ENCODE results near the gene USP11.

Gene USP11

GRCh38 chrX:47240619-47241018, 7.8 kb downstream of the USP11 start:
- H3K27me3 ChIP-seq (ENCODE audit: insufficient read depth, low read depth, severe bottlenecking) = no peaks in the 10 kb centered on the region
- H3K27ac ChIP-seq = no peak overlapping the region
- TF ChIP-seq CTCF (IDR thresholded peaks at IDR 0.05; ENCODE audit: low read depth, low read length) = no peak
- no peaks in the 10 kb centered on the region for H3K9me3 ChIP-seq (ENCODE audit: severe bottlenecking)
- no peak for DNase-seq
- H3K36me3 ChIP-seq = peaks cover 27% of the 10 kb centered on the region
- no peak overlapping the region for H3K4me3 ChIP-seq (ENCODE audit: low read depth, low read length)

GRCh38 chrX:47241201-47242011, 8.6 kb downstream of the USP11 start:
- no peak for TF ChIP-seq CTCF (IDR thresholded peaks at IDR 0.05; ENCODE audit: low read depth, low read length)
- Histone ChIP-seq H3K27ac (no peak overlapping the region), H3K9me3 (ENCODE audit: severe bottlenecking) (no peaks in the 10 kb centered on the region), H3K27me3 (ENCODE audit: insufficient read depth, low read depth, severe bottlenecking) (no peaks in the 10 kb centered on the region), H3K36me3 (peaks cover 33% of the 10 kb centered on the region), H3K4me3 (ENCODE audit: low read depth, low read length) (no peak overlapping the region)
- DNase-seq = no peak

GRCh38 chrX:47242321-47242720, 9.5 kb downstream of the USP11 start:
- Histone ChIP-seq H3K27me3 (ENCODE audit: insufficient read depth, low read depth, severe bottlenecking) (no peaks in the 10 kb centered on the region), H3K9me3 (ENCODE audit: severe bottlenecking) (no peaks in the 10 kb centered on the region), H3K27ac (no peak overlapping the region), H3K4me3 (ENCODE audit: low read depth, low read length) (no peak overlapping the region), H3K36me3 (peaks cover 36% of the 10 kb centered on the region)
- TF ChIP-seq CTCF (IDR thresholded peaks at IDR 0.05; ENCODE audit: low read depth, low read length) = no peak
- no peak for DNase-seq

- no peaks in the 10 kb centered on the region for H3K27me3 ChIP-seq (ENCODE audit: insufficient read depth, low read depth, severe bottlenecking)
- H3K36me3 ChIP-seq = peaks cover 36% of the 10 kb centered on the region
- H3K4me3 ChIP-seq (ENCODE audit: low read depth, low read length) = no peak overlapping the region
- DNase-seq = no peak
- H3K9me3 ChIP-seq (ENCODE audit: severe bottlenecking) = no peaks in the 10 kb centered on the region
- no peak for TF ChIP-seq CTCF (IDR thresholded peaks at IDR 0.05; ENCODE audit: low read depth, low read length)
- H3K27ac ChIP-seq = no peak overlapping the region
Observed at GRCh38 chrX:47243351-47243750, 10.5 kb downstream of the USP11 start.

GRCh38 chrX:47244676-47245075, 11.9 kb downstream of the USP11 start:
- Histone ChIP-seq H3K4me3 (ENCODE audit: low read depth, low read length) (no peak overlapping the region), H3K27me3 (ENCODE audit: insufficient read depth, low read depth, severe bottlenecking) (no peaks in the 10 kb centered on the region), H3K9me3 (ENCODE audit: severe bottlenecking) (no peaks in the 10 kb centered on the region), H3K36me3 (peaks cover 35% of the 10 kb centered on the region), H3K27ac (peak overlapping the region; percentile 77)
- no peak for DNase-seq
- TF ChIP-seq CTCF (IDR thresholded peaks at IDR 0.05; ENCODE audit: low read depth, low read length) = no peak

GRCh38 chrX:47245156-47245555, 12.3 kb downstream of the USP11 start:
- TF ChIP-seq CTCF (IDR thresholded peaks at IDR 0.05; ENCODE audit: low read depth, low read length) = no peak
- Histone ChIP-seq H3K27ac (peak overlapping the region; percentile 77), H3K4me3 (ENCODE audit: low read depth, low read length) (no peak overlapping the region; the same call in 1 of the 2 replicates), H3K9me3 (ENCODE audit: severe bottlenecking) (no peaks in the 10 kb centered on the region), H3K27me3 (ENCODE audit: insufficient read depth, low read depth, severe bottlenecking) (no peaks in the 10 kb centered on the region), H3K36me3 (peaks cover 32% of the 10 kb centered on the region)
- peak; percentile 80 for DNase-seq
